KG1 (cell line): ENCODE measurements around the gene FAM118A.

Experiments
- DNase-seq: peaks from one replicate; lab custom pipeline; 2025; lab: John Stamatoyannopoulos, UW

FAM118A gene

GRCh38 chr22:45381348-45381747, 71.6 kb downstream of the FAM118A start:
- no peak for DNase-seq

GRCh38 chr22:45389546-45389945, 79.8 kb downstream of the FAM118A start:
- DNase-seq: no peak
